Activated CD4-positive, alpha-beta T cell treated with anti-CD3 and anti-CD28 coated beads, Interleukin-2, Interleukin-4, amounts not matched to agents 100 ng/mL and 50 ng/mL, durations not matched to agents 16 hours and 8 hours (primary cell): ENCODE results near the gene CAPNS2.

ENCODE experiments used
- DNase-seq: peaks from one replicate; pipeline ENCODE4 v3.0.0-alpha.2; 2020; ENCODE audit warnings: low spot score

The CAPNS2 gene

DNA sequence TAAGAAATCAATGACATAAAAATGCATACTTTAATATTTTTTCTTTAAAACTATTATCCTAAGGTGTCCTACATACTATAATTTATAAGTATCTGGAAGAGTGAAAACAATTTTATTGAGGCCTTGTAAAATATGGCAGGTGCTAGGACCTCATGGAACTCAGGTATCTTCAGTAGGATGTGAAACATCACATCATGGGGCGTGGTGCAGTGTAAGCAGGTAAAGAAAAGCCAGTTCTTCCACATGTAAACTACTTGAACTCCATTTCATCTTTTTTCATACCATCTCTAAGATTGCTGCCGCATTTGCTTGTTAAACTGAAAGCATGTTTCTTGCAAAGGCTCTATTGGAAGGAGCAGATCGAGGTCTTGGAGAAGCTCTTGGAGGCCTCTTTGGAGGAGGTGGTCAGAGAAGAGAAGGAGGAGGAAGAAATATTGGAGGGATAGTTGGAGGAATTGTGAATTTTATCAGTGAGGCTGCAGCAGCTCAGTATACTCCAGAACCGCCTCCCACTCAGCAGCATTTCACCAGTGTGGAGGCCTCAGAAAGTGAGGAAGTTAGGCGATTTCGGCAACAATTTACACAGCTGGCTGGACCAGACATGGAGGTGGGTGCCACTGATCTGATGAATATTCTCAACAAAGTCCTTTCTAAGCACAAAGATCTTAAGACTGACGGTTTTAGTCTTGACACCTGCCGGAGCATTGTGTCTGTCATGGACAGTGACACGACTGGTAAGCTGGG, at the start of gene CAPNS2:
TSS of gene CAPNS2 (plus strand) at position 253 of the 744 bp plus-strand sequence. CDS start at position 326, 73 bp downstream.
- DNase-seq, result no peak

GRCh38 chr16:55521792-55522191, 44.7 kb upstream of the CAPNS2 start:
- DNase-seq, result no peak

DNA sequence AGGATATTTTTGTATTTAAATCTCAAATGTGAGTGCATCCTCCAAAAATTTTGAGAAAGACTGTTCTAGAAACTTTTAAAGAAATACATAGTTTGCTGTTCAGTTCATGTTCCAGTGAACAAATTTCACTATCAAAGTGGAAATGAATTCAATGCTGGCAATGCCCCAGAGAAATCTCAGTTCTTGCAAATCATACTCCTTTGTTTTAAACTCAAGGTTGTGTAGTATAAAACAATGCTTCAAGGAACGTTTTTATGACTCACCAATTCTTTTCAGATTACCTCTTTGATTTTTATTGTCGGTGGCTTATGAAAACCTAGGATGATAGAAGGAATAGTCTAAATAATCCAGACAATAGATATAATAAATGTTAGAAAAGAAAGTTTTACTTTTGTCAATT, 40.0 kb upstream of the CAPNS2 start:
- DNase-seq, result no peak

DNA sequence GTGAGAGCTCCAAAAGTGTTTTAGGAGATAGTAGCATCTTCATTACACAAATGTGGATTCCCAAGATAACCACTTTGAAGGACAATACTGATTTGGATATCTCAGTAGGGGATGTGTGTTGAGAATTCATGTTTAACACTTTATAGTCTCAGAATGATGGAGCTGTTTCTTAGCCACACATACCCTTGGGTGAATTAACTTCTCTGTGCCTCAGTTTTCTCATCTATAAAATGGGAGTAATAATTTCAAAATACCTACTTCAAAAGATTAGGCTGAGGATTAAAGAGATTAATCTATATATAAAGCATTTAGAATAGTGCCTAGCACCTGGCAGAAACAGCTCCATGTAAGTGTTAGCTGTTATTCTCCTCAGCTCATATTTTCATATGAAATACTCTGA, 38.6 kb upstream of the CAPNS2 start:
- no peak for DNase-seq

DNA sequence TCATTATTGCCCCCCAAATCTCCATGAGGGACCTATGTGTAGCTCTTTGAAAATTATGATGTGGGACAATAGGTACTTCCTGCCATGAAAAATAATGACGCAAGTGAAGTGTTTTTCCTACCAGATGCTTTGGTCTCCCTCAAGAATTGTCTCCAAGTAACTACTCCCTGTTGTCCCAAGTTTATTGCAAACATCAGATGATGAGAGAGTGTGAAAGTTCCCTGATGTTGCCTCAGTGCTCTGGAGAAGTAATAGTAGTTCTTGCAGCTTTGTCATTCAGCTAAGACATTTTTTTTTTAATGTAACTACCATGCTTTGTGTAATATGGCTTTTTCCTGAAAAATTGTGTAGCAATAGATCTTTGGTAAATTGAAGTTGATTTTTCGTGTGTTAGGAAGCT, 37.5 kb upstream of the CAPNS2 start:
- no peak for DNase-seq

DNA sequence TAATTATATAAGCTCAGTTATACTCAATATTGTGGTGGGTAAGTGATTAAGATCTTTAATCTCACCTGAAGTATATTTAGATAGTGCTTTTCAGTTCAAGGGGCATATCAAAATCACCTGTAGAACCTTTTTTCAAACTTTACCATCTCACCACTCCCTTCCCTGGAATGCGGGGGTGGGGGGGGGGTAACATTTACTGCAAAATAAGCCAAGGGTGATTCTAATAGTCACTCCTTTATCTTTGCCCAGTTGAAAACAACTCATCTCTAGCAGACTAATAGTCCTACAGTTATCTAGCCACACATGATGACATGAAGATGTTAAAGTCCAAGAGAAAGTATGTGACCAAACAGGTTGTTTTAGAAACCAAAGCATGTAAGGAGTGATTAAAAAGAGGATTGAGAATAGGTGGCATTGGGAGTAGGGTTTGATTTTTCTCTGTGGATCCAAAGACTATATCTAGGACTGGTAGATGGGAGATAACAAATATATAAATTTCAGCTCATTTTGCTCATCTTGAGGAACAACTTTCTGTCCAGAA, 36.1 kb upstream of the CAPNS2 start:
- DNase-seq, result no peak

GRCh38 chr16:55532227-55532626, 34.3 kb upstream of the CAPNS2 start:
- no peak for DNase-seq

DNA sequence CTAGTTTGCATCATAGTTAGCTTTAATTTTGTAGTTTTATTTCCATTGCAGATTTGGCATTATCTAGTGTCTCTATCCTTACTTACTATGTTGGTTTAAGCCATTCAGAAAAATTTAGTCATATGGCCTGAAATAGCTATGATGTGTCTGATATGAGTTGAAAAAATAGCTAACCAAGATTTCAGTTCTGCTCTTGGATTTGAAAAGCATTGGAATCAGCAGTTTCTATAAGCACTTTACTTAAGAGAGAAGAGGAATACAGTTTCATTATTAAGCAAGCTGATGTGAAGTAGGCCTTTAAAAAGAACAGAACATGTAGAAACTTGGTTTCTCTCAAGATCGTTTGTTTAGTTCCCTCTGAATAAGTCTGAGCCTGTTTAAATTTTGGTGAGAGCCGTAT, 31.7 kb upstream of the CAPNS2 start:
- DNase-seq, result no peak

GRCh38 chr16:55539049-55539448, 27.4 kb upstream of the CAPNS2 start:
- DNase-seq, result no peak

- DNase-seq, result no peak
Observed at GRCh38 chr16:55539488-55539887, 27.0 kb upstream of the CAPNS2 start.

- DNase-seq, result no peak
Observed at GRCh38 chr16:55540221-55540620, 26.3 kb upstream of the CAPNS2 start.

- peak; percentile 1 for DNase-seq
Observed at GRCh38 chr16:55542459-55543082, 23.9 kb upstream of the CAPNS2 start.

DNA sequence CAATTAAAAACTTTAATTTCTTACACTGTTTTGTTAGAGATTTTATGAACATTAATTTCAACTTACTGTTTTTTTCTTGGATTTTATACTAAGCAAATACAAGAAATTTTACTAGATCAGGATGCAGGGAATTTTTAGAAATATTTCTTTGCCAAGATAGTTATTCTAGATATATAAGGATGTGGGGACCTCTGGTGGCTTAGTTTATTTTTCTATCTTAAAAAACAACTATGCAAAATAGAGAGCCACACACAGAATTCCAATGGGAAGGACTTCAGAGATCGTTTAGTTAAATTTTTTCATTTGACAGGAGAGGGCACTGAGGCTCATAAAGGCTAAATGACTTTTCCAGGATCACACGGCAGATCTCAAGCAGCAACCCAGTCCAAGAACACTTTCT, 23.0 kb upstream of the CAPNS2 start:
- no peak for DNase-seq

DNA sequence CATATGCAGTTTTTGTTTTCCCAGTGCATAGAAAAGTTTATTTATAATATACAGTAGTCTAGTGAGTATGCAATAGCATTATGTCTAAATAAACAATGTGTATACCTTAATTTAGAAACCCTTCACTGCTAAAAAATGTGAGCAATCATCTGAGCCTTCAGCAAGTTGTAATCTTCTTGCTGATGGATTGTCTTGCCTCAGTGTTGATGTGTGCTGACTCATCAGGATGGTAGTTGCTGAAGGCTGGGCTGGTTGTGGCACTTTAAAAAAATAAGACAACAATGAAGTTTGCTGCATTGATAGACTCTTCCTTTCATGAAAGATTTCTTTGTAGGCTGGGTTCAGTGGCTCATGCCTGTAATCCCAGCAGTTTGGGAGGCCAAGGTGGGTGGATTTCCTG, 13.9 kb upstream of the CAPNS2 start:
- DNase-seq, result no peak

- no peak for DNase-seq
Observed at GRCh38 chr16:55555436-55555835, 11.0 kb upstream of the CAPNS2 start.

GRCh38 chr16:55557186-55557585, 9.3 kb upstream of the CAPNS2 start:
- DNase-seq, result no peak

DNA sequence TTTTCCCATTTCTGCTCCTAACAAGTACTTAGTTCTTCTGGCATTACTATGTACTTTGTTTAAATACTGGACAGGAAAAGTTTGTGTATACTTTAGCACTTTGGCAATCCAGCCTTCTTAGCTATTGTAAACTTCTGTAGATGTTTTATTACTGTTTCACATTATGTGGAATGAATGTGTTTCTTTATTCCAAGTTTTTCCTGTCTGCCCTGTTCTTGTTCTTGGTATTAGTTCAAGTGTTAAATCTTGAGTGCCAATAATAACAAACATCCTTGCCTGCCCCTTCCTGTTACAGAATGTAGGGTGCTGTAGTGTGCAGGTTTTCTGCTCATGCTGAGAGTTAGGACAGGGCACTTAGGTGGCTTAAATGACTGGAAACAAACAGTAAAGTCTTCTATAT, 7.3 kb upstream of the CAPNS2 start:
- no peak for DNase-seq

- DNase-seq, result no peak
Observed at GRCh38 chr16:55559933-55560516, 6.5 kb upstream of the CAPNS2 start.

DNA sequence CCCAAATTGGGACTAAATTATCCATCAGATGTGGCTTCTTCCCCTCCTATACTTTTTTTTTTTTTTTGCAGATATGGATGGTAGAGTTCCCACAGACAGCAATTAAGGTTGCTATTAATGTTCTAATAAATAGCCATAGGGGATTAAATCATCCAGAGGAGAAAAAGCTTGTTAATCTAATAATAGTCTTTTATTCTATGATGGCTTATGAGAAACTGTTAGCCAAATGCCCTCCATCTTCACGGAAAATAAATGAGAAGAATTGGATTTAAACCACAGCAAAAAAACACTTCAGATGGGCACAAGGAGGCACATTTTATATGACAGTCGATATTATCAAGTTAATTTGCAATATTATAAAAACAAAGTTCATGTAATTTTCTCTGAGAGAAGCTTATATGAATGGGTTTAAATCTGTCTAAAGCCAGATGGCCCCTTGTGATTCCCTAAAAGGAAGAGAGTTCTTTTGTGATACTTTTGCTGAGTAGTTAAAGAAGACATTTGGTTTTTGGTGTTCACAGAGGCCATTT, 5.1 kb upstream of the CAPNS2 start:
- no peak for DNase-seq

GRCh38 chr16:55562936-55563335, 3.5 kb upstream of the CAPNS2 start:
- DNase-seq, result no peak

DNA sequence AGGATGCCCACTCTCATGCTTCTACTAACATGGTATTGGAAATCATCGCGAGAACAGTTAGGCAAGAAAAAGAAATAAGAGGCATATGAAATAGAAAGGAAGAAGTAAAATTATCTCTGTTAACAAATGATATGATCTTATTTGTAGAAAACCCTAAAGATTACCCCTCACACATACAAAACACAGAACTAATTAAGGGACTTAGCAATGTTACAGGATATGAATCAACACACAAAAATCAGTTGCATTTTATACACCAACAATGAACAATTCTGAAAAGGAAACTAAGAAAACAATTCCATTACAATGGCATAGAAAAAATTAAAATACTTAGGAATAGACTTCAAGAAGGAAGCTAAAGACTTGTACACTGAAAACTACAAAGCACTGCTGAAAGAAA, 2.7 kb upstream of the CAPNS2 start:
- no peak for DNase-seq

DNA sequence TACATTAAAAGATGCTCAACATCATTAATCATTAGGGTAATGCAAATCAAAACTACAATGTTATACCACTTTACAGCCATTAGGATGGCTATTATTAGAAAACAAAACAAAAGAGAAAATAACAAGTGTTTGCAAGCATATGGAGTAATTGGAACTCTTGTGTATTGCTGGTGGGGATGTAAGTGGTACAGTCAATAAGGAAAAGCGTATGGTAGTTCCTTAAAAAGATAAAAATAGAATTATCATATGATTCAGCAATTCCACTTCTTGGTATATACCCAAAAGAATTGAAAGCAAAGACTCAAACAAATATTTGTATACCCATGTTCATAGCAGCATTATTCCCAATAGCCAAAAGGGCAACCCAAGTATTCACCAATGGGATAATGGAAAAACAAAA, 1.4 kb upstream of the CAPNS2 start:
- no peak for DNase-seq

DNA sequence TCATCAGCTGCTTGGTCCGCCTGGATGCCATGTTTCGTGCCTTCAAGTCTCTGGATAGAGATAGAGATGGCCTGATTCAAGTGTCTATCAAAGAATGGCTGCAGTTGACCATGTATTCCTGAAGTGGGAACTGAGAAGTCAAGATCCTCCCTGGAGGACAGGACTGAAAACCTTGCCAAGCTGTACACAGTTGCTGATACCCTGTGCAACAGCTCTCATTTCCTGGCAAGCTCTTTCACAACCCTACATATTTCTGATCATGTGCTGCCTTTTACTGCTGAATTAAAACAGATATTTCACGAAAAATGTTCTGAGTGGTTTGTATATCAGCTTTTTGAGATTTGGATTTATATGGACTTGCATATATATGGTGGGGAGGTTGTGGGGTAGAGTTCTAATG, 898 bp downstream of the CAPNS2 start:
- DNase-seq, result no peak
